ENCODE measurements around the gene PPP2R5C. TPM values are rescaled to one million over a fixed set of nuclear protein-coding genes. Genes with fewer than 3 reads are reported as not detected.

Gene PPP2R5C
- total RNA-seq, 1 donor: 114 TPM

DNA sequence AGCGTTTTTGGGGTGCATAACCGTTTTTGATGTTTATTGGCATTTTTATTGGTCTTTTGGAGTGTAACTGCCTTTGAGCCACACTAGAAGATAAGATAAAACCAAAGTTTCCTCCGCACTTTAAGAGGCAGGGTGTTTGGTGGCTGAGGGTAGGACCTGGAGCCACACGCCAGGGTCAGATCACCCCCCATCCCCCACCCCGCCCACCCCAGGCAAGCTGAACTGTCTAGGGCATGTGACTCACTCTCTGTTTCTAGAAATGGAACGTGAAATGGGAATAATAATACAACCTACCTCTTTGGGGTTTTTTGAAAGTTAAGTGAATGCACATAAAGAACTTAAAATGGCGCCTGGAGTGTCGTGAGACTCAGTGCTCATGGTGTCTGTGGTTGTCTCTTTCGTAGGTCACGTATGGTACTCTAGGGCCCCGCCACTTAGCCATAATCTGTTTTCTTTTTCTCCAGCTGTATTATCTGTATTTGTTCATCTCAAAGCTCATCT is 56.0 kb downstream of the PPP2R5C start:
- DNase-seq (ENCODE audit: low read depth): no peak
- H3K4me3 ChIP-seq (ENCODE audit: low read depth, low read length): no peak overlapping the region
- no peak for TF ChIP-seq CTCF (IDR thresholded peaks at IDR 0.05; ENCODE audit: insufficient read depth, low read depth, low read length)

DNA sequence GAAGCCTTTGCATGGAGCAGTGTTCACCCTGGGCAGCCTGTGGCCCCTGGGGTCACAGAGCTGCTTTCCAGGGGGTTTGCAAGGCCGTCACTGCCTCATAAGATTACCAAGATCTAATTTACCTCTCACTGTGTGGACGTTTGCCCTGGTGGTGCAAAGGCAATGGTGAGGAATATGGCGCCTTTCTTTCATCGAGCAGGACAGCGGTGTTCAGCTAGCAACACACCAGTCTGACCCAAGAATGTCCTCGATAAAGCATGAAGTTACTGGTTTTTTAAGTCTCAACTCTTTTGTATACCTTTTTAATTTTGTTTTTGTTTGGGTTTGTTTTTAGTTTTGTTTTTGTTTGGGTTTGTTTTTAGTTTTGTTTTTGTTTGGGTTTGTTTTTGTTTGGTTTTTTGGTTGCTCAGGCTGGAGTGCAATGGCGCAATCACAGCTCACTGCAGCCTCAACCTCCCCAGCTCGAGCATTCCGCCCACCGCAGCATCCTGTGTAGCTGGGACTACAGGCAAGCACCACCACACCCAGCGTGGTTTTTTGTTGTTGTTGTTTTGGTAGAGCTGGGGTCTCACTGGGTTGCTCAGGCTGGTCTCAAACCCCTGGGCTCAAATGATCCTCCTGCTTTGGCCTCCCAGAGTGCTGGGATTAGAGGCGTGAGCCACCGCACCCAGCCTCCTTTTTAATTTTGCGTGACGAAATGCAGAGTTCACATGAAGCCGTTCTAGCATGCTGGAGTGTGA is 57.9 kb downstream of the PPP2R5C start:
- DNase-seq (ENCODE audit: low read depth): no peak
- no peak for TF ChIP-seq CTCF (IDR thresholded peaks at IDR 0.05; ENCODE audit: insufficient read depth, low read depth, low read length)

DNA sequence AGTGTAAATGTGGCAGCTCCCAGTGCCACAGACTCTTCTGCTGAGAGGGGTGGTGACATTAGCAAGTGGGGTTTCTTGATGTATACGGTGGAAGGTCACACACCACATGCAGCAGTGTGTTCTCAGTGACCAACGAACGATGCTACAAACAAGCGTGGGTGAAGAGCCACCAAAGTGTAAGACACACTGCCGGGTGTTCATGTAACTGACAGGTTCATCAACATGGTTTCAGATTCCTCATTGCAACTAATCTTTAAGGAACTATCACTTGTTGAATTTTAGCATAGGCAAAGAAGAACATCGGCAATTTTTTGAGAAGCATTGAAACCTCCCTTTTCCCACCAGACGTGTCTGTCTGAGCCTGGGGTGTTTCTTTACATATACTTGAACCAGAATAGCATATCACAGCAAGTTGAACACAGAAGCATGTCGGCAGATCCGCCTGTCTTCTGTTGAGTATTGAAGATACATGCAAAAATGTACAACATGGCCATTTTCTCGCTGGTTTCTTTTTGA is 58.8 kb downstream of the PPP2R5C start:
- TF ChIP-seq CTCF (IDR thresholded peaks at IDR 0.05; ENCODE audit: insufficient read depth, low read depth, low read length): no peak
- no peak for DNase-seq (ENCODE audit: low read depth)
- H3K4me3 ChIP-seq (ENCODE audit: low read depth, low read length): no peak overlapping the region

More for the DNA sequence above, 57.9 kb downstream of the PPP2R5C start:
- H3K4me3 ChIP-seq (ENCODE audit: low read depth, low read length): no peak overlapping the region

GRCh38 chr14:101821528-101821927 is 60.0 kb downstream of the PPP2R5C start:
- DNase-seq (ENCODE audit: low read depth): no peak
- no peak for TF ChIP-seq CTCF (IDR thresholded peaks at IDR 0.05; ENCODE audit: insufficient read depth, low read depth, low read length)
- H3K4me3 ChIP-seq (ENCODE audit: low read depth, low read length): no peak overlapping the region

- peak overlapping the region; percentile 13 for H3K4me3 ChIP-seq (ENCODE audit: low read depth, low read length)
- peak; percentile 19 for DNase-seq (ENCODE audit: low read depth)
- no peak for TF ChIP-seq CTCF (IDR thresholded peaks at IDR 0.05; ENCODE audit: insufficient read depth, low read depth, low read length)
Measured at GRCh38 chr14:101823066-101823465, 61.6 kb downstream of the PPP2R5C start.

DNA sequence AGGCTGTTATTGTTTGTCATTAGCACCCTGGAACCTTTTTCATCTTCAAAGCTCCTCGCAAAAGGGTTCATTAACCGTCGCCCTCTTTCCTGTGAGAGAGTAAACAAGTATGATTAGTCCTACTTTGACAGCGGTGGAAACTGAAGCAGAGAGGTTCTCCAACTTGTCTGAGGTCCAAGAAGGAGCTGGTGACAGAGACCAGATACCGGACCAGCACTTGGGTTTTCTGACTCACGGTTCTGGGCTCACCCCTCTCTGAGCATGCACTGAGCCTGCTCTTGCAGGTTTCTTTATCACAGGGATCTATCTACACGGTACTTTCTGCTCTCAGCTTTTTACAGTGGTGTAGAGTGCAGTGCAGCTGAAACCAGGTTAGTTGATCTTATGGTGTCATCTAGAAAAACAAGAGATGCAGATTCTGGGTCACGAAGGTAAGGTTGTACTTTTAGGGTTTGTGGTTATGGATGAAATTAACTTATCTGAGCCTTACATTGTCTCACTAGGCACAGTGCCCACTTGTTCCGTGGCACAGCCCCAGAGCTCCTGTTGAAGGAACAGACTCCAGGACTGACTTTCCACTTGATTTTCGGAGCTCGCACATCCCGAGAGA is 62.1 kb downstream of the PPP2R5C start:
- H3K4me3 ChIP-seq (ENCODE audit: low read depth, low read length): peak overlapping the region; percentile 13
- TF ChIP-seq CTCF (IDR thresholded peaks at IDR 0.05; ENCODE audit: insufficient read depth, low read depth, low read length): no peak
- peak; percentile 58 for DNase-seq (ENCODE audit: low read depth)
